Activated CD4-positive, alpha-beta T cell treated with anti-CD3 and anti-CD28 coated beads for 24 hours (primary cell): ENCODE data around the gene ULBP2.
A peak's percentile ranks its signal among the peaks of the same experiment; 100 is the strongest.
"Not testable (repeated sequence)": the region's sequence is repeated elsewhere in the genome, so short reads cannot be mapped to it uniquely, and the experiment has no call there.

Source experiments
- DNase-seq, 2 donors: peaks; one replicate each; pipeline ENCODE4 v3.0.0-alpha.2; 2020; ENCODE audit warnings: low read depth in 2 of 2

Gene ULBP2

DNA sequence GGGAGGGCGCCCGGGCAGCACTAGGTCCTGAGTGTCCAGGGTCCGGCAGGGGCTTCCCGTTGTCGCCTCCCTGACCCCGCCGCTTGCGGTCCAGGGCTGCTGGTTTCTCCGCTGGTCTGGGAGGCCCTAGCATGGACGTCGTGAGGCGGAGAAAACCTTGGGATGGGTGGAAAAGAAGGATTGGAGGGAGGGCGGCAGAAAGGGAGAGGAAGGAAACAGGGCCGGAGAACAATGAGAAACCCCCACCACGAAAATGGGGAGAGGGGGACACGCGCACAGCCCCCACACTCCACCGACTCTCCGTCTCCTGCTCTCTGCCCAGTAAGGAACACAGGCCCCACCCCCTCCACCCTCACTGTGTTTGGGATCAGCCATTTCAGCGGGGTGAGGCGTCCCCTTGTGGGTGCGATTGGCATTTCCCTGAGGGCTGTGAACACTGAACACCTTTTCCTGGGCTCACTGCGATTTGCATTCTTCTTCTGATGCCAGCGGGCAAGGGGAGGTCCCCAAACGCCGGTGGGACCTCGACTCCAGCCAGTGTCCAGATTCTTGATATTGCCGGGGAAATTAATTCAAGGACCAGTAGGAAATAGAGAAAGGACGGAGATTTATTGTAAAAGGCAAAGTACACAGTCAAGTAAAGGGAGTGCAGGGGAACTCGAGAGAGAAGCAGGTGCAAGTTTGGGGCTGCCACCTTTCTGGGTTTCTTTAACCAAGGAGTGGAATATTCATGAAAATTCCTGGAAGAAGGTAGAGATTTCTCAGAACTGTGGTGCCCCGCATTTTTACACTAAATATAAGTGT, 15.6 kb upstream of the ULBP2 start:
- DNase-seq: peak; percentile 66 to 80

DNA sequence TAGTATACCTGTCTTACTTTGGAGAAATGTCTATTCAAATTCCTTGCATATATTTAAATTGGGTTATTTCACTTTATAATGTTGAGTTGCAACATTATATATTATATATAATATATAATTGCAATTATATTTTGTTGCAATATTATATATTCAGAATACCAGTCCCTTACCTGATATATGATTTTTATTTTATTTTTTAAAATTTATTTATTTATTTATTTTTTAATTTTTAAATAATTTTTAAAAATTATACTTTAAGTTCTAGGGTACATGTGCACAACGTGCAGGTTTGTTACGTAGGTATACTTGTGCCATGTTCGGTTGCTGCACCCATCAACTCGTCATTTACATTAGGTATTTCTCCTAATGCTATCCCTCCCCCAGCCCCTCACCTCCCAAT, 14.8 kb upstream of the ULBP2 start:
- not testable (repeated sequence) for DNase-seq

DNA sequence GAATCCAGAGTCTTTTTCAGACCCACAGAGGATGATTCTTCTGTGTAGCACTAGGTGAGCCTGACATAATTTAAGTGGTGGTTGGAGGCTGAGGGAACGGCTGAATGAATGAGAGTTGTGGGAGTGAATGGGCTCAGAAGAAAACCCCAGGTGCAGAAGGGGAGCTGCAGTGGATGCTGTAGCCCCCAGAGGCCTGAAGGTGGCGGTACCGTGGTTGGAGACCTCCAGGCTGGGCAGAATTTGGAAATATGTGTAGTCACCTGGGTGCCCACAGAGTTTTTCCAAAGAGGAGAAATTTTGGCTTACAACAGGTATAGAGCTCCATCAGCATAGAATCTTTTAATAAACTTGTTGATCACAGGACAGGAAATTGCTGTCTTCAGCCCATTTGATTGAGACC, 12.4 kb upstream of the ULBP2 start:
- DNase-seq: no peak

DNA sequence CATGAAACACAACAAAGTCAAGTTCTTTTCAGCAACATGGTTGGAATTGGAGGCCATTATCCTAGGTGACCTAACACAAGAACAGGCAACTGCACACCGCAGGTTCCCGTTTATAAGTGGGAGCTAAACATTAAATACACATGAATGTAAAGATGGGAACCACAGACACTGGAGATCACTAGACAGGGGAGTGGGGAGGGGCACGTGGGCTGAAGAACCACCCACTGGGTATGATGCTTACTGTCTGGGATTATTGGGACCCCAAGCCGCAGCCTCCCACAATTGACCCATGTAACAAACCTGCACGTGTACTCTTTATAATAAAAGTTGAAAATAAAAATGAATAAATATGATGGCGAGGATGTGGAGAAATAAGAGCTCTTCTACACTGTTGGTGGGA, 10.3 kb upstream of the ULBP2 start:
- DNase-seq: no peak

DNA sequence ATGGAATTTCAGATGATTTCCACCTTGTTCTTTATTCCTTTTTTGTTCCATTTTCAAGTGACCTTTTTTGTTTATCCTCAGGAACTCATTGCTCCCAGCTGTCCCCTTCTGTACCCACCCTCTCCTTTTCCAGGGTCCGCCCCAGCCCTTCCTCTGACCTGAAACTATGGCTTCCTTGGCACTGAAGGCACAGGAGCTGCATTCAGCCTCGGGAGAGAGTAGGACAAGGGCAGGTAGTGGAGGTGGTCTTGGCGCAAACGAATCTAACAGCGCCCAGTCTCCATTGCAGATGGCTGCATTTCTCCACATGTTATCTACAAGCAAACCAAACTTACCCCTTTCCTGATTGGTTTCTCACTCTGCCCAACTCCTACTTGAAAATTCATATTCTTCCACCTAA, 8.8 kb upstream of the ULBP2 start:
- DNase-seq: no peak

DNA sequence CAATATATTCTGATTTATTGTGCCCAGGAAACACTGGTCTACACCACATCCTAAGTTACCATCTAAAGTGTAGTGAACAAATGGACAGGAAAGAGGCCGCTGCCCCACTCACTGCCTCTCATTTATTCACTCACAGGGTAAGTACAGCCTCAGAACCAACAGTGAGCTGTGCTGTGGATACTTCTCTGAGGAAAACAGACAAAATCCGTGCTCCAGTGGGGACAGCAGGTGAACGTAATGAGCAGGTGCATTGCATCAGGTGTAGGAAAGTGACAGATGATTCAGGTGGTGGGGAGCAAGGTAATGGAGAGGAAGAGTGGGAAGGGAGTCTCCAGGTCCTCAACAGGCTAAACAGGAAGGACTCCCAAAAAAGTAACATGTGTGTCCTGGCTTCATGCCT, 8.4 kb upstream of the ULBP2 start:
- DNase-seq: no peak

DNA sequence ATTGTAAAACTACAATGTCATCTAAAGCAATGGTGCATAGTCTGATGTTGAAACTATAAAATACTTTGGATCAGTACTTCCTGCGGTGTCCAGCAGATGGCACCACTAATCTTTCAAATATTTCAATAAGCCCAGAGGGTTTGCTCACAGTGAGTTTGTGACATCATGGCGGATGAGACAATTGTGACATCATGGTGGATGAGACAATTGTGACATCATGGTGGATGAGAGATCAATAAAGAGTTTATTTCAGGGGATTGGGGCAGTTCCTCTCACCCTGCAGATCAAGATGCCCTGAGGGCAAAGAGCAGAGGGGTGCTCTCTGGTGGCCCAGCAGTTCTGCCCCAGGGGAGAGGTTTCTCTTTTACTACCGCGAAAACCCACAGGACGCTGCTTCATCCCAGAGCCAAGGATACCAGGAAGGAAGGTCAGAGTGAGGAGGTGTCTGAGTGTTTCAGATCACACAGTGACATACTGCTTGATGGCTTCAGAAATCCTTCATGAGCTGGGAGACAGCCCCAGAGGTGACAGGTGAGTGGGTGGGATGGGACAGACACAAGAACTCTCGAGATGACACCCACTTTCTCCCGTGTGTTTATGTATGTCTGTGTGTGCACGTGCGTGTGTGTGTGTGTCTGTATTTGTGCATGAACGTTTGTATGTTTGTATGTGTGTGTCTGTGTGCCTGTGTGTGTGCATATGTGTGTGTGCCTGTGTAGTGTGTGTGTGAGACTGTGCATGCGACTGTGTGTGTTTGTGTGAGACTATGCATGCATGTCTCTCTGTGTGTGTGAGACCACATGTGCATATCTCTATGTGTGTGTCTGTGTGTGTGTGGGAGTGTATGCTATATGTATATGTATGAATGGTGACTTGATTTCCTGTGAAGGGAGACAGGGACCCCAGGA, 7.3 kb upstream of the ULBP2 start:
- DNase-seq: peak; percentile 52 to 61

DNA sequence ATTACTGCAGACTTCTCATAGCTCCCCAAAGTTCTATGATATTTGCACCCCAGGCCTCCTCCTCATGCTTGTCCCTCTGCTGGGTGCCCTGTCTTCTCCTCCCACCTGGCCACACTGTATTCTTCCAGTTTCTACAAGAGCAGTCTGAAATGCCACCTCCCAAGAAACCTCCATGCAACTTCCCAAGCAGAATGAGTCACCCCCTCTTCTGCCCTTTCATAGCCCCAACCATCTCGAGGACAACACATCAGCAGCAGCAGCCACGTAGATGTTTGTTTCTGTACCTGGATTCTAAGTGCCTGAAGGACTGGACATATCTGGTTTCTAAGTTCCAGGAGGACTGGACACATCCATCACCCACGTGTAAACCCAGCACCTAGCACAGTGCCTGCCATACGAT, 6.6 kb upstream of the ULBP2 start:
- no peak for DNase-seq

DNA sequence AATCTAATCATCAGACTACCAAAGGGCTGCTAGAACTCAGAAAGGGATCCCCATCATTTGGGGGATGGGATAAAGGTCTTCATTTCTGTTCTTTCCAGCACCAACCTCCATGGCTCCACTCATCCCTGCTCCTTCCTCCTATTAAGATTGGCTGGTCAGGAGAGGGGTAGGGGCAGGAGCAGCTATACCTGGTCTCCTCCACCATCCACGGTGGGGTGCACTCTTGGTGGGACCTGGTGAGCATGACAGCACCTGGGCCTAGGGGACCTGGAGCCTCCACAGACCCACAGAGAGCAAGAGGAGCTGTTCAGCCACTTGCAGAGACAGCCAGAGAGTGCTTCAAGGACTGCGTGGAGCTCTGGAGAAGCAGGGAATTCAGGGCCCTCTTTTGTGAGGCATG, 6.1 kb upstream of the ULBP2 start:
- DNase-seq: no peak

DNA sequence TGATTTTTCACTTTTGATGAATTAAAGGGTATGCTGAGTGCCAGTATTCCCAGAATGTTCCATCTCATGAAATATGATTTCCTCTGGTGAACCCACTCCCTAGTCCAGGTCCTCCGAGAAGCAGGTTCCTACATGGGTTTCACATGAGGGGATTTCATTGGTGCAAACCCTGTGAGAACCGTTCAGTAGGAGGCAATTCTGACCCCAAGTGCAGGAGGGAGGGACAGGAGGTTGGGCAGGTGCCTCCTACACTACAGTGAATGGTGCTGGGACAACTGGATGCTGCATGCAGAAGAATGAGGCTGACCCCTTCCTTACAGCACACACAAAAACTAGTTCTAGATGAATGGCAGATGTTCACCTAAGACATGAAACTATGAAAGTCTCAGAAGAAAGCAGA, 5.1 kb upstream of the ULBP2 start:
- DNase-seq: no peak

DNA sequence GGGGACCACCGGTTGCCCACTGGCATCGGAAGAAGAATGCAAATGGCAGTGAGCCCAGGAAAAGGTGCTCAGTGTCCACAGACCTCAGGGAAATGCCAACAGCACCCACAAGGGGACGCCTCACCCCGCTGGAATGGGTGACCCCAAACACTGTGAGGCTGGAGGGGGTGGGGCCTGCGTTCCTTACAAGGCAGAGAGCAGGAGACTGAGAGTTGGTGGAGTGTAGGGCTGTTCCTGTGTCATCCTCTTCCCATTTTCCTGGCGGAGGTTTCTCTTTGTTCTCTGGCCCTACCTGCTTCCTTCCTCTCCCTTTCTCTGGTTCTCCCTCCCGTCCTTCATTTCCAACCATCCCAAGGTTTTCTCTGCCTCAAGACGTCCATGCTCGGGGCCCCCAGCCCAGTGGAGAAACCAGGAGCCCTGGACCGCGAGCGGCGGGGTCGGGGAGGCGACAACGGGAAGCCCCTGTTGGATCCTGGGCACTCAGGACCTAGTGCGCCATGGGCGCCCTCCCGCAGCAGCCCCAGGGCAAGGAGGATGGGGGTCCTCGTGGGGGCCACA, 3.7 kb upstream of the ULBP2 start:
- DNase-seq: not testable (repeated sequence)

DNA sequence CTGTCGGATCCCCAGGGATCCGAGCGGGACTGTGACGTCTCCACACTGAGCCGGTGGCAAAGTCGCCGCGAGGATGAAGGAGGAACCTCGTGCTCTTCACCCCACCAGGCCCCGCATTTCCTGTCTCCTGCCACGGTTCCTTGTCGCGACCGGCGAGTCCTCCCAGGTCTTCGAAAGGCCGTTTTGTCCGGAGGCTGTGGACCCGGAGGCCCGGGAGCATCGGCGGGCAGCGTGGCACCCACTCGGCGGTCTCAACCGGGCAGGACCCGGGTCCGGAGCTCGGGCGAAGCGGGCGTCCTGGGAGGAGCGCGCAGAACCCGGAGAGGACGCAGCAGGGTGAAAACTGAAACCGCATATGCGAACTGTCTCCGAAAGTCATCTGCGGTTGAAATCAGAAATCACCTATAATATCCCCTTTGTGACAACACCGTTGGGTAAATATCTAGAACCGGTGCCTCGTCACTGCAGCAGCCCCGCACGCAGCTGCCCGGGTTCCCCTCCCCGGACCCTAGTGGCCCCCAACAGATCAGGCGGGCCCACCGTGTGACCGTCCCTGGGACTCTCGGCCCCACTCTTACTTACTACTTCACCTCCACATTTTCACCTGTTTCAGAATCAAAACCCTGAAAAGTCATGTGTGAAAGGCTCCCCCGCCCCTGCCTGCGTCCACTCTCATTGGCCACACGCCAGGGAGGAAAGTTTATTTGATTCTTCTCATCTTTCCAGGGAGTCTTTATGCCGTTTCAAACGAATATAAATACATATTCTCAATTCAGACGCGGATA, 3.1 kb upstream of the ULBP2 start:
- DNase-seq: no peak

DNA sequence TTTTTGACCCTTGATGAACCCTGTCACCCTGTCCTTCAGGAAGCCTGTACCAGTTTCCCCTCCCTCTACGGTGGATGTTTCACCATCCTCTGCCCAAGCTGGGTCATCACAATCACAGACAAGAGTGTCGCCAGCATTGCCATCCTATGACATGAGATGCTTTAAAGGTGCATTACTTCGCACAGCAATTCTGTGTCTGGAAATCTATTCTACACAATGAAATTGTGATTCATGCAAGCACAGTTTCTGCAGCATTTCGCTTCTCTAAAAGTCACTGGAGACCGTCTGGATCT, 2.5 kb upstream of the ULBP2 start:
- no peak for DNase-seq

DNA sequence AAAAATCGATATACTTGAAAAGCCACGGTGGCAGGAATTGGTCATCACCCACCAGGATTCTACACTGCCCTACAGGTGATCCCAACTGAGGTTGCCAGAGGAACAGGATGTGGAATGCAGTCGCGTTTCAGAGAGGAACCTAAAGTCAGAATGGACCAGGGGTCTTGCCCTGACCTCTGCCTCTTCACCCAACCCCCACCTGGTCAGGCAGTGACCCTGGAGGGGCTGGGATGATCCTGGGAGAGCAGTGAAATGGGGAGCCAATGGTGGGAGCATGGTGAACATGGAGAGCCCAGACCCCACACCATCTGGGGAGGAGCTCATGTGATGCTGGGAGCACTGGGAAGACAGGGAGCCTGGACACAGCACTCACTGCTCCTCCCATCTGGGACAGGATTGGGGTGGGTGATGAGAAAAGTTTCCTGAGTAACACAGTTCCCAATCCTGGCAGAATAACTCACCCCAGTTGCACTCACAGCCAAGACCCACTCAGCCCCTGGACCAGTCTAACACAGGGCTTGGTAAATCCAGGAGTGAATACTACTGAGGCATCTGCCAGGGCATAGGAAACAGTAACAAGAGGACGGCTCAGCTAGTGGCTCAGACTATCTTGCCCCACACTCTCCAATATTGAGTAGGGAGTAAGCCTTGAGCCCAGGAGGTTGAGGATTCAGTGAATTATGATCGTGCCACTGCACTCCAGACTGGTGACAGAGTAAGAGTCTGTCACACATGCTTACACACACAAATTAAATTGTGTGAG, 1.7 kb upstream of the ULBP2 start:
- no peak for DNase-seq

DNA sequence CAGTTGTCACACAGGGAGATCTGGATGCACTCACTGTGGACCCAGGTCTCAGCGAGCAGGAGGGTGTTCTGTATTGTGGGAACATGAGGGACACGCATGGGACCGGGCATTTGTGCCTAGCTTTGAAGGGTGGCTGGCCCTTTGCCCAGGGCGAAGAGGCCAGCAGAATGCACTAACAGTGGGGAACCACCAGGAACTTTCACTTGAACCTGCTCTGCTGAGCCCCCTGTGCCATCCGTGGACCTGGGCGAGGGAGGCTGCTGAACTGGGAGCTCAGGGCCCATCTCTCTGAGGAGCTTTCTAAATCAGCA, 1.2 kb upstream of the ULBP2 start:
- DNase-seq: no peak

DNA sequence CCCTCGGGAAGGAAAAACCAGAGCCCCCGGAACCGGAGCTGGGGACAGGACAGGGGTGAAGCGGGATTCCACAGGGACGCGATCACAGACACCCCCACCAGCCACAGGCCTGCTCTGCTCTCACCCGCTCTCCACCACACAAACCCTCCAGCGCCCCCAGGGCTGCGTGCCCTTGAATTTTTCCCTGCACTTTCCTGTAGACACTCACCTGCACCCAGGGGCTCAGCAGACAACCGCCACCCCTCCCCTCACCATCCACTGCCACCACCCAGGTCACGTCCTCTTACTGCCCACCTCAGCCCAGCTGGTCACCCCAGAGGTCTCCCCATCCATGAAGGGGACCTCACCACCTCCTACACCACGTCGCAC, 631 bp downstream of the ULBP2 start:
- DNase-seq: no peak

DNA sequence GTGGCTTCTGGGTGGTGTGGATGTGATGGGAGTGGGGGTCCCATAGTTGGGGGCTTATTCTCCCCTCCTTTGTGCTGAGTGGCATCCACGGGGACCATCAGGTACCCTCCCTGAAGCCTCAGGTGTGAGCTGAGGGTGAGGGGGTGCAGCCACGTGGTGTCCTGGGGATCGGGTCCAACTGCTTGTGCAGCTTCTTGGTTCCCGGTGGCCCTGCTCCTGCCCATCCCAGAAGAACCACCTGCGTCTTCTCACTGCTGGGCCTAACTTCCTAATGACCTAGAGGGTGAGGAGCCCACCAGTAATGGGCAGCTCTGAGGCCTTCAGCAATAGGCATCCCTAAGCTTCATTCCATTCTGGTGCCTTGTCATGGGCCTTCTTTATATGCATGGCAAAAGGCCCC, 1.5 kb downstream of the ULBP2 start:
- DNase-seq: not testable (repeated sequence)

DNA sequence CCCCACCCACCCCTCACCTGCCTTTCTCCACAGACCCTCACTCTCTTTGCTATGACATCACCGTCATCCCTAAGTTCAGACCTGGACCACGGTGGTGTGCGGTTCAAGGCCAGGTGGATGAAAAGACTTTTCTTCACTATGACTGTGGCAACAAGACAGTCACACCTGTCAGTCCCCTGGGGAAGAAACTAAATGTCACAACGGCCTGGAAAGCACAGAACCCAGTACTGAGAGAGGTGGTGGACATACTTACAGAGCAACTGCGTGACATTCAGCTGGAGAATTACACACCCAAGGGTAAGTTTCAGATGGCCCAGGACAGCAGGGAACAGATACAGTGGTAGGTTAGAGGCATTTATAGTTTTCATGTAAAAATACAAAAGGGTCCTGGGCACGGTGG, 3.5 kb downstream of the ULBP2 start:
- DNase-seq: not testable (repeated sequence)

DNA sequence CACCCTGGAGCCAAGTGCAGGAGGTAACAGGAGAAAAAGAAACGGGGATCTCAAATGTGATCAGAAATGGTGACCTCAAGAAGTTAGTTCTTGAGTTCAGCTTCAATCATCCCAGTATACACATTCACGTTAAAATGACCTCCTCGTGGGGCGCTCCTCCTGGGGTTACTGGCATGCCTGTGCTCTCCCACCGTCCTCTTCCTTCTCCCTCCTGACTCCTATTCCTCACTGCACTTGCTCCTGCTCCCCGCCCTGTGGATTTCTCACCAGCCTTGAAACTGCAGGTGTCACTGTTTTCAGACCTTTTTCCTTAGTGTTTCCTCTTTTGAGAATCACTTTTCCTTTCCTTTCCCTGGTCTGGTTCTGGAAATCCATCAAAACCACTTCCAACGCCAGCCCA, 4.8 kb downstream of the ULBP2 start:
- not testable (repeated sequence) for DNase-seq

DNA sequence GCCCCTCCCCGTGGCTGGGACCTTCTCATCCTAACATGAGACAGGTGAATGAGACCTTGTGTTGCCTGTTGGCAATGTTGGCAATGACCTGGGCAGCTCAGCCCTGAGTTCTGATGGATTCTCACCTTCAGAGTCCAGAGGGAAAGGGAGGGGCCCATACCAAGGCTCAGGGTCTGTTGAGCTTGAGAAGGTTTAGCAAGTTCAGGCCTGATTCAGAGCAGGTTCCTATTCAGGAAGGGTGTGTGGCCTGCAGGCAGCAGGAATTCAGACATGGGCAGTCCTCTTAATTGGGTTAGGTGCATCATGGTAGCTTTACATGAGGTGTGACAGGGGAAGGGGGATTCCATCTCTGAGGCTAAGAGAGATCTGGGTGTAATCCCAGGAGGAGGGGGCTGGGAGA, 5.7 kb downstream of the ULBP2 start:
- not testable (repeated sequence) for DNase-seq

DNA sequence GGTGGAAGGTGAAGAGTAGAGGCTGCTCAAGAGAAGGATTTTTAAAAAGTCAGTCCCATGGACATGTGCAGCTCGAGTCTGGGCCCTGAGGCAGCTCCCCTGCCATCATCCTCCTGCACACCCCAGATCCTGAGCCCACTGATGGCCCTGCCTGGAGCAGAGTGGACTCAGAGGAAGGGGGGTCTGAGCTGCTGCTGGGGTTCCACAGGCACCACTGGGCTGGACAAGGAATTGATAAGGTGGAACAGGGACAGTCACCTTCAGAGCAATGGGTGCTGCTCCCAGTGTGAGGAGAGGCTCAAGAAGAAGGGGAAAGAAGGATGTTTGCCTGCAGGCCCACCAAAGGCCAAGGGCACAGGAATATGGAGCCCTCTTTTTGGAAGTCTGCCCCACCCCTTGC, 6.2 kb downstream of the ULBP2 start:
- no peak for DNase-seq

DNA sequence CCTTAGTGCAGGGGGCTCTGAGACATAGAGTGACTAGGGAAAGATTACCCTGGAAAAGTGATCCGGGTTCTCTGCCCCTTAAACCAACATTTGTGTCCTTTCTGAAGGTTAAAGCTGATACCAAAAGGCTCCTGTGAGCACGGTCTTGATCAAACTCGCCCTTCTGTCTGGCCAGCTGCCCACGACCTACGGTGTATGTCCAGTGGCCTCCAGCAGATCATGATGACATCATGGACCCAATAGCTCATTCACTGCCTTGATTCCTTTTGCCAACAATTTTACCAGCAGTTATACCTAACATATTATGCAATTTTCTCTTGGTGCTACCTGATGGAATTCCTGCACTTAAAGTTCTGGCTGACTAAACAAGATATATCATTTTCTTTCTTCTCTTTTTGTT, 6.8 kb downstream of the ULBP2 start:
- no peak for DNase-seq
